Chondrocyte (in vitro differentiated cells): ENCODE measurements around the gene MED13L. TPM values are rescaled to one million over a fixed set of nuclear protein-coding genes. Genes with fewer than 3 reads are reported as not detected.

Source experiments
- DNase-seq: peaks from one replicate; pipeline ENCODE4 v3.0.0; 2021; ENCODE audit warnings: mixed read lengths, low spot score
- H3K27ac Mint-ChIP-seq: one replicate; pipeline ENCODE4 v1.8.0; 2021; ENCODE audit warnings: mild to moderate bottlenecking, moderate library complexity, mixed read lengths; ENCODE audit not compliant: unreplicated experiment
- H3K27me3 Mint-ChIP-seq: 2 replicates; pipeline ENCODE4 v1.8.0; 2021; ENCODE audit warnings: low read depth, mixed read lengths
- H3K36me3 Mint-ChIP-seq: 2 replicates; pipeline ENCODE4 v1.8.0; 2021; ENCODE audit warnings: low read depth, mixed read lengths
- H3K4me1 Mint-ChIP-seq: 2 replicates; pipeline ENCODE4 v1.8.0; 2021; ENCODE audit warnings: low read depth, mild to moderate bottlenecking, mixed read lengths
- H3K4me3 Mint-ChIP-seq: one replicate; pipeline ENCODE4 v1.8.0; 2021; ENCODE audit warnings: mild to moderate bottlenecking, moderate library complexity, mixed read lengths; ENCODE audit not compliant: unreplicated experiment
- H3K9me3 Mint-ChIP-seq: 2 replicates; pipeline ENCODE4 v1.8.0; 2021; ENCODE audit warnings: low read depth, mixed read lengths
- total RNA-seq: library from RNA; stranded (reverse); gene quantifications from 3 replicates; pipeline ENCODE4 v1.2.1, GENCODE V29; 2021
- TF ChIP-seq, protein P1 (sequence below): fragments of 200-600 bp; sonication (generic); IDR thresholded peaks from 2 replicates; pipeline ENCODE4 v1.5.0; 2021; ENCODE audit warnings: antibody characterized with exemption, mild to moderate bottlenecking, moderate library complexity

MED13L gene
- total RNA-seq, 1 donor from 2014 or later = 162 TPM

DNA sequence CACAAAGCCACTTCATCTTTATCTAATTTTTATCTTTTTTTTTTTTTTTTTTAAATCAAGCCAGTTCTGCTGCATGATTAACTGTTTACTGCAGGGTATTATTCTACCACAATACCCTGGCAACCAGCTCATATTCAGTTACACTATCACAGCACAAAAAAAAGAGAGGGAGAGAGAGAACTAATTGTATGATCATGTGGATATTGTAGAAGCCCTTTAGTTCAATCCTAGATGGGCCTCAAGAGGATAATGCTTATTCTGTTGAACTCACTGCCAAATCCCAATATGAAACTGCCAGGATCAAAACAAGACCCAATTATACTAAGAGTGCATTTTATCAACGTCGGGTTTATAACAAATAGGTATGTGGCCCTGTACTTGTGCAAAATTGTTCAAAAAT is 51.5 kb downstream of the MED13L start:
- Mint-ChIP-seq H3K9me3 (no peaks in the 10 kb centered on the region), H3K4me3 (no peak overlapping the region), H3K36me3 (peaks cover 1% of the 10 kb centered on the region), H3K4me1 (peaks cover 45% of the 10 kb centered on the region), H3K27ac (peak overlapping the region; percentile 27), H3K27me3 (no peaks in the 10 kb centered on the region)
- no peak for DNase-seq
- TF ChIP-seq, protein P1, sequence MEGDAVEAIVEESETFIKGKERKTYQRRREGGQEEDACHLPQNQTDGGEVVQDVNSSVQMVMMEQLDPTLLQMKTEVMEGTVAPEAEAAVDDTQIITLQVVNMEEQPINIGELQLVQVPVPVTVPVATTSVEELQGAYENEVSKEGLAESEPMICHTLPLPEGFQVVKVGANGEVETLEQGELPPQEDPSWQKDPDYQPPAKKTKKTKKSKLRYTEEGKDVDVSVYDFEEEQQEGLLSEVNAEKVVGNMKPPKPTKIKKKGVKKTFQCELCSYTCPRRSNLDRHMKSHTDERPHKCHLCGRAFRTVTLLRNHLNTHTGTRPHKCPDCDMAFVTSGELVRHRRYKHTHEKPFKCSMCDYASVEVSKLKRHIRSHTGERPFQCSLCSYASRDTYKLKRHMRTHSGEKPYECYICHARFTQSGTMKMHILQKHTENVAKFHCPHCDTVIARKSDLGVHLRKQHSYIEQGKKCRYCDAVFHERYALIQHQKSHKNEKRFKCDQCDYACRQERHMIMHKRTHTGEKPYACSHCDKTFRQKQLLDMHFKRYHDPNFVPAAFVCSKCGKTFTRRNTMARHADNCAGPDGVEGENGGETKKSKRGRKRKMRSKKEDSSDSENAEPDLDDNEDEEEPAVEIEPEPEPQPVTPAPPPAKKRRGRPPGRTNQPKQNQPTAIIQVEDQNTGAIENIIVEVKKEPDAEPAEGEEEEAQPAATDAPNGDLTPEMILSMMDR = no peak

DNA sequence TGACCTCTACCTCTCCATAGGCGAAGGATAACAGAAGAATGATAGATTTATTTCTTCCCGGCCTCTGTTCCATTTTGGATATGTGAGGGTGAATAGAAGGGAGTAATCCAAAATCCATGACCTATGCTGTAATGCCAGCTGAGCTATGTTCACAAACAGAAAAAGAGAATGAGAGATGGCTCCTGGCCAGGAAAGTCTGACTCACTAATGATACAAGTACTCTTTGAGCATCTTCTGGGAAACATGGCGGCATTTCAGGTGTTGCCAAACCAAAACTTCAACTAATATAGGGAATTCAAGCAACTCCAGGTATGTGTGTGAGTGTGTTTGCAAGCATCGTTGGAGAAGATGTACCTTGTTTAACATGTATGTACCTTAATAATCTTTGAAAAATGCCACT is 55.1 kb downstream of the MED13L start:
- Mint-ChIP-seq H3K36me3 (no peaks in the 10 kb centered on the region), H3K9me3 (no peaks in the 10 kb centered on the region), H3K4me1 (peaks cover 53% of the 10 kb centered on the region), H3K4me3 (no peak overlapping the region), H3K27me3 (no peaks in the 10 kb centered on the region), H3K27ac (peak overlapping the region; percentile 81)
- TF ChIP-seq, protein P1 = no peak
- DNase-seq = no peak

DNA sequence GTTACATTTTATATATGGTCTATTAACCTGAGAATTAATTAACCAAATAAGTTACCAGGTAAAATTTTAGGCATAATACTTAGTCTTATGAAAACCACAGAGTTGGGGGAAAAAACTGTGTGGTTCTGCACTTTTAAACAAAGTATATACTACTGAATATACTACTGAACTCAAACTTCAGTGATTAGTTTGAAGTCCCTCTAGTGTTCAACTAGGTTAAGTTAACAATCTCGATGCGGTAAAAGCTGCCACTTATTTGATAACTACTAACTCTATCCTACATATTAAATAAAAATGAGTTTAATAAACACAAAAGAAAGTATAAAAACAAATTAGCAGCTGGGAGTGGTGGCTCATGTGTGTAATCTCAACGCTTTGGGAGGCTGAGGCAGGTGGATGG is 56.7 kb downstream of the MED13L start:
- no peaks in the 10 kb centered on the region for H3K9me3 Mint-ChIP-seq
- H3K27ac Mint-ChIP-seq = no peak overlapping the region
- H3K36me3 Mint-ChIP-seq = no peaks in the 10 kb centered on the region
- no peaks in the 10 kb centered on the region for H3K27me3 Mint-ChIP-seq
- H3K4me1 Mint-ChIP-seq = peaks cover 60% of the 10 kb centered on the region
- DNase-seq = no peak
- H3K4me3 Mint-ChIP-seq = no peak overlapping the region
- TF ChIP-seq, protein P1 = peak; percentile 49

DNA sequence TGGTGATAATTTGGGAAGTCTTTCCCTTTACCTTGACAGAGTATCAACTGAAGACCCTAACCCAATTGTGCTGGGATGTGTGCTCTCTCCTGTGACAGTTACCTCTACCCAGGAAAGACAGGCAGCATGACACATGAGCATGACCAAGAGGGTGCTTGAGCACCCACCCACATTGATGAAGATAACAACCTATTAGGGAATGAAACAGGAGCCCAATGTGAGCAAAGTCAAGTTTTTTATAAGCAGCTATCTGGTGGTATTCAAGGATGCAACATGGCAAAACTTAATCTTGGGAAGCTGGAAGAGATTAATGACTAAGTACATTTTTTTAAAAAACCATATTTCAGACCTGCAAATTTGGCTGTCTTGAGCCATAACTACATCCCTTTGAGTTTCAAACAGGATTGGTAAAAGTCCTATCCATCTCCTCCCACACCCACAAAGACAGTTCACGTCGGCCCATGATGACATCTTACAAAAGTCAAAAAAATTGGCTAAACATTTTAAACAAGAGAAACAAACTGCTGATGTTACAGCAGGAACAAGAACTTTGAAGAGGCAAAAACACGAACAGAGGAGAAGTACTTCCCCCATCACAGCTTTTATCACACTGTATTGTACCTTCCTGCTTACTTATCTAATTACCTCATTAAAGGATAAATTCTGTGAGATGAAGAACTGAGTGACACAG is 60.3 kb downstream of the MED13L start:
- Mint-ChIP-seq H3K36me3 (no peaks in the 10 kb centered on the region), H3K27ac (peak overlapping the region; percentile 53), H3K27me3 (no peaks in the 10 kb centered on the region), H3K9me3 (no peaks in the 10 kb centered on the region), H3K4me1 (peaks cover 67% of the 10 kb centered on the region), H3K4me3 (no peak overlapping the region)
- TF ChIP-seq, protein P1 = no peak
- DNase-seq = no peak

DNA sequence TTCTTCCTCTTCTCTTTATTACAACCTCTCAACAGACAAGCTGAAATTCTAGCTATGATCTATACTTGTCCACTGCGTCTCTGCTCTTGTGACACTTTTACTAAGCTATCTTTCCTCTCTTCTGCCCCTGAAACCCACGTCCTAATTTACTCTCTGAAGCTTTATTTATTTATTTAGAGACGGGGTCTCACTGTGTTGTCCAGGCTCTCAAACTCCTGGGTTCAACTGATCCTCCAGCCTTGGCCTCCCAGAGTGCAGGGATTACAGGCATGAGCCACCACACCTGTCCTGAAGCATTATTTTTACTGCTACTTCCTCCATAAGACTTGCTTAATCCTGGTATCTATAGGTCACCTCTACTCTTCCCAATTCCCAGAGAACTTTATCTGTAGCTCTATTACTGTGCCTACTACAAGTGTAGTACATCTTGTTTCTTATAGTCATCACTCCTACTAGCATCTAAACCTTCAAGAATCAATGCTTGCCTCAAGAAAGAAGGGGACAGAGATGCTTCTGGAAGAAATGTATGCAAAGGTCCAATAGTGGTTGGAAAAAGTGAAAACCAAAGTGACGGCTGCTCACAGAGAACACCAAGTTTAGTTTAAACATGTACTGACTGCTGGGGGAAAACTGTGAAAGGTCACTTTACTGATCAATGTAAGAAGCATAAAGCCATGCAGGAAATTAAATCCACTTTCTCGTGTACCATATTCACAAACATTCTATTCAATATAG is 61.3 kb downstream of the MED13L start:
- peaks cover 65% of the 10 kb centered on the region for H3K4me1 Mint-ChIP-seq
- DNase-seq = no peak
- TF ChIP-seq, protein P1 = no peak
- H3K9me3 Mint-ChIP-seq = no peaks in the 10 kb centered on the region
- no peak overlapping the region for H3K4me3 Mint-ChIP-seq
- H3K36me3 Mint-ChIP-seq = no peaks in the 10 kb centered on the region
- no peaks in the 10 kb centered on the region for H3K27me3 Mint-ChIP-seq
- peak overlapping the region; percentile 5 for H3K27ac Mint-ChIP-seq
